Subcutaneous adipose tissue (tissue), 4 donors: Measurements from ENCODE around the gene LY6G6C. TPM values are rescaled to one million over a fixed set of nuclear protein-coding genes. Genes with fewer than 3 reads are reported as not detected.

Source experiments
- total RNA-seq, 4 donors: library from RNA; depleted of rRNA; stranded (reverse); fragments of >200 nt; gene quantifications; one replicate each; pipeline ENCODE4 v1.1.0, GENCODE V29; 2016
- TF ChIP-seq, protein P1 (sequence below): fragments of 450-650 bp; IDR thresholded peaks from one replicate; pipeline ENCODE4 v1.5.1; 2016; ENCODE audit warnings: low read depth, mild to moderate bottlenecking, control low read depth, antibody characterized with exemption, moderate library complexity

Gene LY6G6C, protein sequence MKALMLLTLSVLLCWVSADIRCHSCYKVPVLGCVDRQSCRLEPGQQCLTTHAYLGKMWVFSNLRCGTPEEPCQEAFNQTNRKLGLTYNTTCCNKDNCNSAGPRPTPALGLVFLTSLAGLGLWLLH
- not detected for total RNA-seq

DNA sequence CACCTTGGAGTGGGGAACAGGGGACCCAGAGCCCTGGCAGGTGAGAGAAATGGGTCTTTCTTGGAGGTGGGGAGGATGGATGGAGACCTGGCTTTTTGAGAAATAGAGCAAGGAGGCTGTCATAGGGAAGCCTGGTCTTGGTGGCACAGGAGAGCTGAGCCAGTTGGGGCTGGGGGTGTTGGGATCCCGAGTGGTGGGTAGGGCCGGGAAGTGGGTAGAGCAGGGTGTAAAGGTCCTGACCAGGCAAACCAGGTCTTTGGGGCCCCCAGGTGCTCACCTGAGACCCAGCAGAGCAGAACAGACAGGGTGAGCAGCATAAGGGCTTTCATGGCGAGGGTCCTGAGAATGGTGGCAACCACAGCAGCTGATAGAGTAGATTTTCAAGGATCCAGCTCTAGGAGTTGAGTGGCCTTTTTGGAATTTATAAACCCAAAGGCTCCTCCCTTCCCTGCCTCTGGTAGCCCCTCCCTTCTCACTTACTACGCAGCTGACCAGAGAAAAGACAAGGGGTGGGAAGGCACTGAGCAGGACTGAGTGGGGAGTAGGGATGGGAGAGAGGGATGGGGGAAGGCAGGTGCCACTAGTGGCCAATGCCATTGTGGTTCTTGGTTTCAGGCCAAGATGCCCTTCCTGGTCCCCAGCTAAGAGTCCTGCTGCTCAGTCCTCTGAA, at the start of gene LY6G6C:
LY6G6C (minus strand) TSS at position 396 of the 670 bp plus-strand sequence; CDS start at position 329, 67 bp downstream.
- TF ChIP-seq, protein P1, sequence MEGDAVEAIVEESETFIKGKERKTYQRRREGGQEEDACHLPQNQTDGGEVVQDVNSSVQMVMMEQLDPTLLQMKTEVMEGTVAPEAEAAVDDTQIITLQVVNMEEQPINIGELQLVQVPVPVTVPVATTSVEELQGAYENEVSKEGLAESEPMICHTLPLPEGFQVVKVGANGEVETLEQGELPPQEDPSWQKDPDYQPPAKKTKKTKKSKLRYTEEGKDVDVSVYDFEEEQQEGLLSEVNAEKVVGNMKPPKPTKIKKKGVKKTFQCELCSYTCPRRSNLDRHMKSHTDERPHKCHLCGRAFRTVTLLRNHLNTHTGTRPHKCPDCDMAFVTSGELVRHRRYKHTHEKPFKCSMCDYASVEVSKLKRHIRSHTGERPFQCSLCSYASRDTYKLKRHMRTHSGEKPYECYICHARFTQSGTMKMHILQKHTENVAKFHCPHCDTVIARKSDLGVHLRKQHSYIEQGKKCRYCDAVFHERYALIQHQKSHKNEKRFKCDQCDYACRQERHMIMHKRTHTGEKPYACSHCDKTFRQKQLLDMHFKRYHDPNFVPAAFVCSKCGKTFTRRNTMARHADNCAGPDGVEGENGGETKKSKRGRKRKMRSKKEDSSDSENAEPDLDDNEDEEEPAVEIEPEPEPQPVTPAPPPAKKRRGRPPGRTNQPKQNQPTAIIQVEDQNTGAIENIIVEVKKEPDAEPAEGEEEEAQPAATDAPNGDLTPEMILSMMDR, result no peak

DNA sequence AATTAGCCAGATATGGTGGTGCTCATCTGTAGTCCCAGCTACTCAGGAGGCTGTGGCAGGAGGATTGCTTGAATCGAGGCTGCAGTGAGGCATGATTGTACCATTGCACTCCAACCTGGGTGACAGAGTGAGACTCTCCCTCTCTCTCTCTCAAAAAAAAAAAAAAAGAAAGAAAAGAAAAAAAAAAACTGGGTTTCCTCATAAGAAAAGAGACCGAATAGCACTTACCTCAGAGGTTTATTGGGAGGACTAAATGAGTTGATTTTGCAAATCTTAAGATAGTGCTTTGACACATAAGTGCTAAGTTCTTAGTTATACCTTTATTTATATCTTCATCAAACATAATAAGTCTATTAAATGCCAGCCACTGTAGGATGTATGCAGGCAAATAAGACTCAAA, 49.3 kb upstream of the LY6G6C start:
- TF ChIP-seq, protein P1, result no peak

DNA sequence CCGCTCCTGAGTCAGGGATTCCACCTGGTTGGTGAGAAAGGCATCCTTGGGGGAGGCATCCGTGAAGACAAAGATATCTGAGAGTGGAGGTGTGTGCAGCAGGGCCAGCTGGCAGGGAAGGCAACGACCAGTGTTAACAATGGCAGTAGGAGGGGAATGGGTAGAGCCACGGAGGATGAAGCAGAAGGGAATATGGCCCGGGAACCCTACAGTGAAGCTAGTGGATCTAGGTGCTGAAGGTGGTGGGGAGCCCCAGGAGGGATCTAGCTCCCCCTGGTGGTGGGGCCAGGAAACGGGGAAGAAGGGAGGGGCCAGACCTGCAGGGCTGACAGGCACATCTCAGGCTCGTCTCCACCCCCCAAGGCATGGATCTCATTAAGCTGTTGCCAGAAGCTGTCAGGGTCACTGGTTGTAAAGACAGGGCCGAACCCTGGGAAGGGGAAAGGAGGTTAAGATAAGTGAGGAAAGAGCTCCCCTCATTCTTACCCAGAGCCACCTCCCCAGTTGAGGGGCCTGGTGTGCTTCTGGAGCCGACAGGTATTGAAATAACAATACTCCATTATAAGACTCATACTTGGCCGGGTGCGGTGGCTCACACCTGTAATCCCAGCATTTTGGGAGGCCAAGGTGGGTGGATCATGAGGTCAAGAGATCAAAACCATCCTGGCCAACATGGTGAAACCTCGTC, 48.3 kb upstream of the LY6G6C start:
- TF ChIP-seq, protein P1, result no peak

DNA sequence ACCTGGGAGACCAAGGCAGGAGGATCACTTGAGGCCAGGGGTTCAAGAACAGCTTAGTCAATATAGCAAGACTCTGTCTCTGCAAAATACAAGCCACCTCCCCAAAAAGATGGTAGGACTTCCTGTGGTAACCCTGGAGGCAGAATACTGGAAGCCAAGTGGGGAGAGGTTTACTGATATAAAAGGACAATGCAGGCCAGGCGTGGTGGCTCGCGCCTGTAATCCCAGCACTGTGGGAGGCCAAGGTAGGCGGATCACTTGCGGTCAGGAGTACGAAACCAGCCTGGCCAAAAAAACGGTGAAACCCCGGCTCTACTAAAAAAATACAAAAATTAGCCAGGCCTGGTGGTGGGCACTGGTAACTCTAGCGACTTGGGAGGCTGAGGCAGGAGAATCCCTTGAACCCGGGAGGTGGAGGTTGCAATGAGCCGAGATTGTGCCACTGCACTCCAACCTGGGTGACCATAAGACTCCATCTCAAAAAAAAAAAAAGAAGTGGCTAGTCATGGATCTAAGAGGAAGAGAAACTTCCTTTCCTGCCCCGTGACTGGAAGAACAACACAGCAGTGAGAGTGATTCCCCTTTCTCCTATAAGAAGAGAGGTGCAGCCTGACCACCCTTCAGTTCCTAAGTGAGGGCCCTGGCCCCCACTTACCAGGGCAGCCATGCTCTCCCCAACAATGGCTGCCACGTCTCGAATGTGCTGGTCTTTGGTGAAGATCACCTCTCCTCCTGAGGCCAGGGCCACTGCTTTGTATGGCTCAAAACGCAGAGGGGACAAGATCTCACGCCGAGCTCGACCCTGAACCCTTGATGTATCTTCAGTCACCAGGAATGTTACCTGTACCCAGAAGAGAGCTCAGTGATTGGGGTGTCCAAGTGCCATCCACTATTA, 47.1 kb upstream of the LY6G6C start:
- TF ChIP-seq, protein P1, result no peak

DNA sequence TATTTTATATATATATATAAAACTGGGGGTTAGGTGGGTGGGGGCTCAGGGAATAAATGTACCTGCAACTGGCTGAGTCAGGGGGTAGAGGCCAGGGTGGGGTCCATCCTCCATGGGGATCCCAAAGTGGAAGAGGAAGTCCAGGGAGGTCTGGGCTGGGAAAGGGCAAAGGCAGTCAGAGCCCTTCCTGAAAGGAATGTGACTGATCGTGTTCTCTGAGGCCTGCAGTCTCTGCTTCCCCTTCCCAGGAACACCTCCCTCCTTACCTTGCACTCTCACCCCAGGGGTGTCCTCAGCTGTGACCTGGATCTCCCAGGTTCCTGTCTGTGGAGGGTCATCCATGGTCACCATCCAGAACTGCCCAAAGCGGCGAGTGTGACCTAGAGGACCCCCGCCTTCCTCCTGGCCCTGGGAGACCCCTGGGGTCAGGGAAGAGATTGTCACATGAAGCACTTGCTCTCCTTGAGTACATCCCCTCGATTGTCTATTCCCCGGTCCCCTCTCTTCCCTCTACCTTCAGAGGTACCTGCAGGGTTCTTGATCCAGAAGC, 45.6 kb upstream of the LY6G6C start:
- TF ChIP-seq, protein P1, result no peak

DNA sequence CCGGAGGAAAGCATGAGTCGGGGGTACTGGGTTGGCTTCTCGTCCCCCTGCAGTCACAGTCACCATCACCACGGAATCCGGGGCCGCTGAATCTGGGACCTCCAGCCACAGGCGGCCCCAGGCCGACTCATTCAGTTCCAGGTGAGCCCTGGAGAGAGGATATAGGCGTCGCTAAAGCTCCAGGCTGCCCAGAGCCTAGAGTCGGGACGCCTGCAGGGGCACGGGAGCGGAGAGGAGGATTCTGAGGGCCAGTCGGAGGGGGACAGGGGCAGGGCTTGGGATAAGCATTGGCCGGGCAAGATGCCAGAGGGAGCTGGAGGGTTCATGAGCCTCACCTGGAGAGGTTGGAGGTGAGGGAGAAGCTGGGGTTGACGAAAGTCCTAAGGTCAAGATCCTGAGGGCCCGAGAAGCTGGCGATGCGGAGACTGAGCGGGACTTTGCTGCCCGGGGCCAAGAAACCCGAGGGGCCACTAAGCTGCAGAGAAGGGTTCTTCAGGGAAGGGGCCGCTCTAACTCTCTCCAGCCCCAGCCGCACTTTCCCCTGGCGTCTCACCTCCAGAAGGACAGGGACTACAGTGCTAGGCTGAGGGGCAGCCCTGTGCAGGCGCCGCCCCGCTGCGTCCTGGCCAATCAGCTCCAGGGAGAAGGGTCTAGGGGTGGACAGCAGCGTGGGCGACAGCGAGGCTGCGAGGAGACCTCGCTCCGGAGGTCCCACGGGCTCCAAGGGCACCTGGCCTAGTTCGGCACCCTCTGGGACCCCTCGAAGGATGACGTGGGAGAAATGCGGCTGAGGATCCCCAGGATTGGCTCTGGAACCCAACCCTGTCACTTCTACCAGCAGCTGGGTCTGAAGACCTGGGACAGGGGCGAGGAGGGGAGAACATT, 44.6 kb upstream of the LY6G6C start:
- TF ChIP-seq, protein P1, result no peak
